ENCODE results near the gene LAMB4.
"Not testable (repeated sequence)": the region's sequence is repeated elsewhere in the genome, so short reads cannot be mapped to it uniquely, and the experiment has no call there.

LAMB4 gene

GRCh38 chr7:108037741-108038140 is 92.4 kb downstream of the LAMB4 start:
- no peak for DNase-seq

GRCh38 chr7:108037140-108037539 is 93.0 kb downstream of the LAMB4 start:
- DNase-seq: no peak

- no peak for DNase-seq
Observed at GRCh38 chr7:108034586-108034985, 95.6 kb downstream of the LAMB4 start.

GRCh38 chr7:108033776-108034497 is 96.2 kb downstream of the LAMB4 start:
- no peak for DNase-seq

GRCh38 chr7:108033309-108033708 is 96.9 kb downstream of the LAMB4 start:
- not testable (repeated sequence) for DNase-seq

- no peak for DNase-seq
Observed at GRCh38 chr7:108030516-108030915, 99.6 kb downstream of the LAMB4 start.

- DNase-seq: no peak
Observed at GRCh38 chr7:108029034-108029433, 101.1 kb downstream of the LAMB4 start.

- no peak for DNase-seq
Observed at GRCh38 chr7:108028111-108028510, 102.0 kb downstream of the LAMB4 start.

- DNase-seq: no peak
Observed at GRCh38 chr7:108027239-108027638, 102.9 kb downstream of the LAMB4 start.

GRCh38 chr7:108026647-108027046 is 103.5 kb downstream of the LAMB4 start:
- no peak for DNase-seq

GRCh38 chr7:108026116-108026515 is 104.0 kb downstream of the LAMB4 start:
- DNase-seq: no peak

GRCh38 chr7:108024538-108024937 is 105.6 kb downstream of the LAMB4 start:
- DNase-seq: no peak

GRCh38 chr7:108020585-108020984 is 109.6 kb downstream of the LAMB4 start:
- no peak for DNase-seq

GRCh38 chr7:108018668-108019067 is 111.5 kb downstream of the LAMB4 start:
- DNase-seq: no peak

GRCh38 chr7:108017776-108018151 is 112.4 kb downstream of the LAMB4 start:
- DNase-seq: no peak

GRCh38 chr7:108016841-108017775 is 113.1 kb downstream of the LAMB4 start:
- no peak for DNase-seq

- no peak for DNase-seq
Observed at GRCh38 chr7:108015740-108016139, 114.4 kb downstream of the LAMB4 start.

- DNase-seq: no peak
Observed at GRCh38 chr7:108014747-108015682, 115.1 kb downstream of the LAMB4 start.

- DNase-seq: no peak
Observed at GRCh38 chr7:108014215-108014614, 115.9 kb downstream of the LAMB4 start.

GRCh38 chr7:108012499-108013430 is 117.4 kb downstream of the LAMB4 start:
- no peak for DNase-seq

- no peak for DNase-seq
Observed at GRCh38 chr7:108010377-108010776, 119.8 kb downstream of the LAMB4 start.

GRCh38 chr7:108009873-108010272 is 120.3 kb downstream of the LAMB4 start:
- DNase-seq: no peak
